HG03103 (cell line): ENCODE measurements around the gene RAB11A.
A peak's percentile ranks its signal among the peaks of the same experiment; 100 is the strongest.

Experiments used
- ATAC-seq: cut with Tn5 transposase; IDR thresholded peaks from one replicate; pipeline ENCODE4 v1.9.1; 2021; ENCODE audit warnings: low read depth; ENCODE audit not compliant: unreplicated experiment

Gene RAB11A

DNA sequence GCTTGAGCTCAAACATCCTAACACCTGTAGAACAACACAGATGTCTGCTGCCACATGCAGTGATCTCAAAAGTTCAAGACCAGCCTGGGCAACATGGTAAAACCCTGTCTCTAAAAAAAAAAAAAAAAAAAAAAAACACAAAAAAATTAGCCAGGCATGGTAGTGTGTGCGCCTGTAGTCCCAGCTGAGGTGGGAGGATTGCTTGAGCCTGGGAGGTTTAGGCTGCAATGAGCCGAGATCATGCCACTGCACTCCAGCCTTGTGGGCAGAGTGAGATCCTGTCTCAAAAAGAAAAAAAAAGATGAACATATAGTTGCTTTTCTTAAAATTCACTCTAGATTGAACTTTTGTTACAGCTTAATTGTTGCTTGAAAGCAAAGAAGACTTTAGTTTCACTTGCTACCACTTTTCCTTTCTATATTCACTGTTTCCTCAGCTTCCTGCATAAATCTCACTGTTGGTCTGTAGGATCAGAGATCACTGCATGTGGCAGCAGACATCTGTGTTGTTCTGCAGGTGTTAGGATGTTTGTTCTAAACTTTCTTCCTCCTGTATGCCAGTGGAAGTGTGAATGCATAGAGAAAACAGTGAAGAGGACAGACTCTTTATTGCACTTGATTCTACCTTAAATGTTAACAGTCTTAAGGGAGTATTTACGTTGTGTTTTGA is 12.6 kb downstream of the RAB11A start:
- ATAC-seq: no peak

DNA sequence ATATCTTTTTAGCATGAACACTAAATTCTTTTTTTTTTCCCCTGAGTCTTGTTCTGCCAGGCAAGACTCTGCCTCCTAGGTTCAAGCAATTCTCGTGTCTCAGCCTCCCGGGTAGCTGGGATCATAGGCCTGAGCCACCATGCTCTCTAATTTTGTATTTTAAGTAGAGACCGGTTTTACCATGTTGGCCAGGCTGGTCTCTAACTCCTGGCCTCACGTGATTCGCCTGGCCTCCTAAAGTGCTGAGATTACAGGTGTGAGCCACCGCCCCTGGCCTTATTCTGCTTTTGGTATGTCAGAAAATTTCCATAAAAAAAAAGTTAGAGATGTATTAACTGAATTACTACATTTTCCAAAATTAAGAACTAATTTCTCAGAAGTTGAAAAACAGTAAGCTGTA is 14.3 kb downstream of the RAB11A start:
- ATAC-seq: no peak

DNA sequence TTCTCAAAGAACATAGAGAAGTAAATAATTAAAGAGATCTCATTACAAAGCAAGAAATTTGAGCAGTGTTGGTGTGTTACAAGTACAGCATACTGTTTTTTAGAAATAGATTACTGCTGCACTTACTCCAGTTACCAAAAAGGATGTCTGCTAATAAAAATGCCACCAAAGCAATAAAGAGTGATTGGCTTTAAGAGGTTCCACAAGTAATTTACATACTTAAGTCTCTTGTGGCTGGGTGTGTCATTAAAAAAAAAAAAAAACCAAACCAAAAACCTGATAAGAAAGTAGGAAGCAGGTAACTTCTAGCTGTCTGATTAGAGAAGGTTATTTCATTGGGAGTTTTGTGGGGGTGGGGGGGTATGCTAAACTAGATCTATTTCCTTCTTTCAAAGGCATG is 15.2 kb downstream of the RAB11A start:
- ATAC-seq: no peak

DNA sequence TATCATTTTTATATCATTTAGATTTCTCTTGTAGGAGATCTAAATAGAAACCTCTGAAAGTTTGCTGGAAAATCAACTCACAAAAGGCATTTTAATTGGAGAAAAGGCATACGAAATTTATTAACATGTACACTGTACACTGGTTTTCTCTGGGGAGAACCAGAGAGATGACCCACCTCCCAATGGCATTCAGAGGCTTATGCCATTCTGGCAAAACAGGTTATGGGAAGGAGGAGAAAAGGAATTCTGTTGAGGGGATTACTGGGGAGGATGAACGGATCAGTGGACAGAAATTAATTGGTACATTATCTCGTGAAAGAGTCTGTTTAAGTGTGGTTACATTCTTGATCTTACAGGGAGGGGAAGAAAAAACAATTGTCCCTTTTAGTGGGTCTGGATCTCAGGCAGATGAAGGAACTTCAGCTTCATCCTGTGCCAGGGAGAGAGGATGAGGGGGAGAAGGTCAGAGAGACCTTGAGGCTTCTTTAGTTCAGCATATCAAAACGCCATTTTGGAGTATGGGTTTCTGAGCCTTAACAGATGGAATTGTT is 16.5 kb downstream of the RAB11A start:
- no peak for ATAC-seq

DNA sequence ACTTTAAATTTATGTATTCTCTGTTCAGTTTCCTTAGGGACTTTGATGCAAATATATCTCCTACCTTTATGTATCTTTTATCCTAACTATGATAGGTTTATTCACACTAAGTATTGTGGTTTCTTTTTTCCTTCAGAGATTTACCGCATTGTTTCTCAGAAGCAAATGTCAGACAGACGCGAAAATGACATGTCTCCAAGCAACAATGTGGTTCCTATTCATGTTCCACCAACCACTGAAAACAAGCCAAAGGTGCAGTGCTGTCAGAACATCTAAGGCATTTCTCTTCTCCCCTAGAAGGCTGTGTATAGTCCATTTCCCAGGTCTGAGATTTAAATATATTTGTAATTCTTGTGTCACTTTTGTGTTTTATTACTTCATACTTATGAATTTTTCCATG is 18.3 kb downstream of the RAB11A start:
- ATAC-seq: no peak

DNA sequence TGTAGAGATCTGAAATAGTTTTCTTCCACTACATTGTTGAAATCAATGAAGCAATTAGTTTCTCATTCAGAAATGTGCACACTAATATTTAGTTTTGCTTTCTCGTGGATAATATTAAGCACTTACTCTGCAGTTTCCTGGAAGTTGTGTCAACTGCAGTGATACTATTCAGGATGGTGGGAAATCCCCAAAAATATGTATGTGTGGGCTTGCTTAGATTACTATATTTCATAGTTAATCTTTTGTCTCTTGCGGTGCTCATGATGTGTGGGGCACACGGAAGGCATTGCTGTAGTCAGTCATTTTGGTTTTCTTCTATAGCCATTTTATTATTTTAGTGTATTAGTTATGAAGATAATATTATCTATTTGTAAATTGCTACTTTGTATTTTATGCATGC is 19.7 kb downstream of the RAB11A start:
- no peak for ATAC-seq

DNA sequence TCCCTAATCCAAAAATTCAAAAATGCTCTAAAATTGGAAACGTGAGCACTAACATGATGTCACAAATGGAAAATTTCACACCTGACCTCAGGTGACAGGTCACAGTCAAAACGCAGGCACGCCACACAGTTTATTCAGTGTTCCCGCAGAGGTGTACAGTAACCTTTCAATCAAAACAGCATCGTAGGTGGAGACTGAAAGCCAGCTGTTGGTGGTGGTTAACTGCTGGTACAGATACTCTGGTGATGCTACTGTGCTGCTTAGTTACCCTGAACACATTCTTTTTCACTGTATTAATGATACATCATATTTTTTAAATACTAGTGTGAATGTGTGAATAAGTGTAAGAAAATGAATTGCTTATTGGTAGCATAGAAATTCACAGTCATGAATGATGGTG is 23.8 kb downstream of the RAB11A start:
- no peak for ATAC-seq

DNA sequence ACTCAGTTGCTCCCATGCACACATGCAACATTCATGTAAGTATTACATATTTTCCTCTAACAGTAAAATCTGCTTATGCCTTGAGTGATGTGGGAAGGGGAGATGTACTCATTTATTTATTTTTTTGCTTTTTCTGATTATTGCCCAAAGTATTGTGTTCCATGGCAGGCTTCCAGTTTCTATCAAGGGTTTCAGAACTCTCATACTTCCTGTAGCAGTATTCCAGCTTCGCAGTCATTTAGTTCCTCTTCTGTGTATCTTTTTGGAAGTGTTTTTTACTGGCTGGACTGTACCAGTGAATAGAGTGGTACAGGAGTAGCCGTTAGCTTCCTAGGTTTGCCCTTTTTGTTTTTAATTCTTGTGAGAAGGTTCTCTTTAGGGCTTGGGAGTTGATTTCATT is 26.9 kb downstream of the RAB11A start:
- no peak for ATAC-seq

DNA sequence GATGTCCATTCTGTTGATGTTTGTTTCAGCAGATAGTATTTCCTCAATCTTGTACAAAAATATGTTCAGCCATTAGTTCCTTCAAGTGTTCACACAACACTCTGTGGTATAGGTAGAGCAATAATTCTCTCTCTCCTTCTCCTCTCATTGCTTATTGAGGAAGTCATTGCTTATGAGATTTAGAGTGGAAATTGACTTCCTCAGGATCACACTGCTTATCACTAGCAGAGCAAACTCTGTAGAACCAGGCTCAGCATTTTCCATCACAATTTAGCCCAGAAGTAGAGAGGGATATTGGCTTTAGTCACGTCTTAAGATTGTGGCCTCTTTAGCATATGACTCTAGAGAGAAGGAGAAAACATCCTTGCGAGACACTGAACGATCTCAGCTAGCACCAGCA is 31.2 kb downstream of the RAB11A start:
- no peak for ATAC-seq

DNA sequence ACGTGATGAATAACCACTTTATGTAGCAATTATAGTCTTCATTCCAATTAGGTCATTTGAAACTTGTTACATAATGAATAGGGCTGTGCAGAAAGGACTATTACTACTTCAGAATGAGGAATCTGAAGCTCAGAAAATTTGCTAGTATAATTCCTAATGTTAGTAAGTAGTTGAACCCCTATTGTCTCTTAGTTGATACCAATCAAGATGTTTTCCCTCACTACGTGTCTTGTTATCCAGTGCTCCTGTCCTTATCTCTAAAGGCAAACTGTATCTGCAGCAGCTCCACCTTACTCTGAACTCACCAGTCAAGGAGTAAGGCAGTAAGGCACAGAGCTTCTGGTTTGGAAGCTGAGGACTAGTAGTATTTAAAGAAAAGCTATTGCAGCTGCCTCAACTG is 32.0 kb downstream of the RAB11A start:
- no peak for ATAC-seq

DNA sequence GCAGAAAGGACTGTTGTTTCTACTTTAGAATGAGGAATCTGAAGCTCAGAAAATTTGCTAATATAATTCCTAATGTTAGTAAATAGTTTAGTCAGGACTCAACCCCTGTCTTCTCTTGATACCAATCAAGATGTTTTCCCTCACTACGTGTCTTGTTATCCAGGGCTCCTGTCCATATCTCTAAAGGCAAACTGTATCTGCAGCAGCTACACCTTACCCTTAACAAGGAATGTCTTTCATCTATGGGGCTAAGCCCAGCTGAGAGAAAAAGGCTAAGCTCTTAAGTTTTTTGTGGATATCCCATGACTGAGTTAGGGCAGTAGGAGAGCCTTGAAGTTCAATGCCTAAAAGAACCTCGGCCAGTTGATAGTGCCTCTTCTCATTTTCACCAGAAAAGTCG is 32.5 kb downstream of the RAB11A start:
- ATAC-seq: no peak

DNA sequence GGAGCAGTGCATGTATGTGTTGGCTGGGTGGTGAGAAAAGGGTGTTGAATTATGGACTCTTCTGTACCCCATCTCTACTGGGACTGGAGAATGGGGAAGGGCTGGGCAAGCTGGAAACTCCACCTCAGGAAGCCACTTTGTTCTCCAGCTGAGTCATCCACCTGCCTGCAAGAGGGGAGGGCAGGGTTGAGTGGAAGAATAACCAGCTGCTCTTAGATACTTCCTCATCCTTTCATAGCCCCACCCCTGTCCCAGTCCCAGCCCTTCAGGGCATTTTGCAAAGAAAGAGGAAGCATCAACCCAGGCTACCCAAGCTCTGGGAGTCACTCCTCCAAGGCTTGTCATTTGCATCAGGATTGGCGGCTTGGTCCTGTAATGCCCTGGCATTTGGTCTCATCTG is 33.1 kb downstream of the RAB11A start:
- peak; percentile 77 for ATAC-seq

DNA sequence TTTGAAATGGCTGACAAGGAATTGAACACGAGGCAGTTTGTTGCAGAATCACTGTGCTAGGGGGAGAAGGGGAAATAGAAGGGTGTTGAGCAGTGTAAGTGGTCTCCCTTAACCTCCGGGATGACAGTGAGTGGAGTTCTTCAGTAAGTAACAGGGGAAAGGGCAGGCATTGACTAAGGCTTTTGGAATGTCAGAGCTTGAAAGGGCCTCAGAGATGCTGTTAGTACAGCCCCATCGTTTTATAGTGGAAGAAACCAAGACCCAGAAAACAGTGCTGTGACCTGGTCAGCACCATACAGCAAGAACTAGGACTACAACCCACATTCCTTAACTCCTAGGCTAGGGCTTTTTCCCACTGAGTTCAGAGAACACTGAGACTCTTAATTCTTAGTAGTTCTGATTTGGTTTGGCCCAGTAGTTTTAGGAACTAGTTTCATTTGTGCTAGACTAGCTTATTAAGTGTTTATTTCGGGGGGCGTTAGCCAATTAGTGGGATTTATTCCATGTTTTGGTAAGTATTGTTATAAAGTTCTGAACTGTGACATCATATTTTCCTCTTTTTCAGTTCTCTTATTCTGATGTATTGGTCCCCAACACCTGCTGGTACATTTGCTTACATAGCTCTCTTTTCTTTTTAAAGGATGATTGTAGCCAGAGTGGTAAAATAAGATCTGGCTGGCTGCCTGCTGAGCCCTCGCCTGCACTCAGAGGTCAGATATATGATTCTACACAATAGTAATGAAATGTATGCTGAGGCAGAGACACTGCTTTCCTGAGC is 34.2 kb downstream of the RAB11A start:
- no peak for ATAC-seq

DNA sequence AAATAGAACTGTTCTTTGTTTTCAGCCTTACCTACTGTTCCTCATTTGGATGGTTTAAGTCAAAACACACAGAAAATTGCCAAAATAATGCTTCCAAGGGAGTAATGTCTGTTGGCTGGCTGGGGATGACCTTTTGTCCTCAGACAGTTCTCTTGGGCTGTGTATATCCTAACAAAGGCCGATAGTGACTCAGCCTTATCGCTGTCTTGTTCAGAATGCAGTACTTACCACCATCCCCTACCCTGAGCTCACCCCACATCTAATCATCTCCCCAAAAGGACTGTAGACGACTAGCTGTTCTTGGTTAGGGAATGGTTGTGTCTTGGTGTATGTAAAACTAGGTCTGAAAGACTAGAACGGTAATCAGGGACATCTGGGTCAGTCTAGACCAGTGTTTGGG is 35.0 kb downstream of the RAB11A start:
- no peak for ATAC-seq

DNA sequence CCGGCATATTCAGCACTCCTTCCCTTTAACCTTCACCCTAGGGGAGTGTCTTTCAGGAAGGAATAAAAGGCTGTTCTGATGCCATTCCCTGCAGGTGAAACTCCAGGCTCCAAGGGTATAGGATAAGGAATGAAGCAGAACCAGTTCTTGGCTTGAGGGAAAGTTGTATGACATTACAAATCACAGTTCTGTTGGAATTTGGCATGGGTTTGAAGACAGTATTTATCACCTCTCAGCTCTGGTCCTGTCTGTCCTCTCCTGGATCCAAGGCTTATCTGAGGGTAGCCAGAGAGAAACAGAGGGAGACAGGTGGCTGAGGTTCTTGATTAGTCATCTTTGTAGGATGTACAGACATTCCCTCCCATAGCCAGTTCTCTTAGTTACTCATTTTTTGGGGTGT is 37.1 kb downstream of the RAB11A start:
- ATAC-seq: no peak

DNA sequence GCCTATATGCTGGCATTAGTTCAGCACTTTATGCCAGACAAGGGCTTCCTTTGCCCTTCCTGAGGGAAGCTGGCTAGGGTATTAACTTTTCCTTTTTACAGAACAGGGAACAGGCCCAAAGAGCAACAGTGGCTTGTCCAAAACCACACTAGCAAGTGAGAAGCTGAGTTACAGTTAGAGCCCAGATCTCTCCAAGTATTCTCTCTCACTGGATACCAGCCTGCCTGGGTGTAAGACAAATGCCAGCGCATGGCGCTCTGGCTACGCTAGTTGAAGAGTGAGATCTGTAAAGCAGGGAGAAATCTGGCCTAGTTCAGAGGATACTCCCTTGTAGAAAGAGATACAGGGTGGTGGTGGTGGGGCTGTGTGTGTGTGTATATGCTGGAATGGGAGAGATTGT is 38.4 kb downstream of the RAB11A start:
- no peak for ATAC-seq

DNA sequence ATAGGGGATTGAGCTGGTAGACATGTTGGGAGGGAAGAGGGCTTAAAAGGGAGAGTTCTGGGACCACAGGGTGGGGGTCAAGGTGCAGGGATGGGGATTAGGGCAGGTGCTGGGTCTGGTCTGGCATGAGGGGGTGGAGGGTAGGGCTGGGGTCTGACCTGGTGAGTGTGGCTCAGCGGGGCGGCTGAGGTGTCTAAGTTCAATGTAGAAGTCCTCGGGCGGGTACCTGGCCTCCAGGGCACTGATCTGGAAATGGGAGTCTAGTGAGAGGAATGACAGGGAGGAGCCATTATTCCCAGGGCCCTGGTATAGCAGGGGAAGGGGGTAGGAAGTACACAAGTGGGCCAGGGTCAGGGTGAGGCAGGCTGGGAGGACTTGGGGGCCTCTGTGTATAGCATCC is 39.6 kb downstream of the RAB11A start:
- ATAC-seq: no peak

DNA sequence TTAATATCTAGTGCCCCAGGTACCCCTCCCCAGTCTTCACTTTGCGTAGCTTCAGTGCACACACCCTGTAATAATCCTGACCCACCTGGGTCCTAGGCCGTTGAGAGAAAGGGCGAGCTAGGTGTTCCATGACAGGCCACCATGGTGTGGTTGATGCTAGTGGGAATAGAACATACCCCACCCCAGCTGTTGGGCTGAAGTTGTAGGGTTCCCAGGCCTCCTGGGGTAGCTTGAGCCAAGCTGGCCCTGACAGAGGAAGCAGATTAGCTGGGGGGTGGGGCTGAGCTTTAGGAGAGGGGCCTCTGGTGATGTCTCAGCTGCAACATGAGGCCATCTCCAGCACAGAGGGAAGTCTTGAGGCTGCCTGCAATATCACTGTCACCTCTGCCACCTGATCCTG is 40.5 kb downstream of the RAB11A start:
- ATAC-seq: no peak

DNA sequence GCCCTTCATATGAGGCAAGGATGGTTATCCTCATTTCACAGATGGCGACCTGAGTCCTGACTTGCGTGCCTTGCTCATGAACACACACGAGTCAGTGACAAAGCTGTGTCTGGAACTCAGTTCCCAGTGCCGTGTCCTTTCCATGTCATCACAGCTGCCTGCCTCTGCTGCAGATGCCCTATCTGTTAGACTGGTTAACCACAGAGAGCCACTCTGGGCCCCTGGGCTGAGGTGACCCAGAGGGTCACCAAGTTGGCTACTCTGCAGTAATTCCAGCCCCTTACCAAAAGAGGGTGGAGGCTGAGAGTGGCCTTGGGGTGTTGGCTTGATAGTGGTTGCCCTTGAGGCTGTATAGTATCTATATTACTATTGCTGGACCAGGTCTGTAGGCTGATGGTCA is 41.0 kb downstream of the RAB11A start:
- no peak for ATAC-seq

DNA sequence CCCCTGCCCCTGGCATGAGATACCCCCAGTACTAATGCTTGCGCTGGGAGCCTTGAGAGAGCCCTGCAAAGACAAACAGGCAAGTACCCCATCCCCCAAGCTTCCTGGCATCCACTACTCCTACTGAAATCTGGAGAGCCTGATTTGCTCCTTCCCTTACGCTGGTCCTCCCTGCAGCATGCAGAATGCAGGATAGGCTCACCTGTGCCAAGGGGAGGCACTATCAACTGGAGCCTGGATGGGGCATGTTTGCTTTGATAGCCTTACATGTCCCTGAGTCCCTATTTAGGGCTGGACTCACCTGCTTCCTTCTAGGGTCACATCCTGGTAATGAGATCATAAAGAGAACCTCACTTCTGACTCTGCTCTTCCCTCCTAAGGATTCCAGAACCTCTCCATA is 42.9 kb downstream of the RAB11A start:
- ATAC-seq: no peak

DNA sequence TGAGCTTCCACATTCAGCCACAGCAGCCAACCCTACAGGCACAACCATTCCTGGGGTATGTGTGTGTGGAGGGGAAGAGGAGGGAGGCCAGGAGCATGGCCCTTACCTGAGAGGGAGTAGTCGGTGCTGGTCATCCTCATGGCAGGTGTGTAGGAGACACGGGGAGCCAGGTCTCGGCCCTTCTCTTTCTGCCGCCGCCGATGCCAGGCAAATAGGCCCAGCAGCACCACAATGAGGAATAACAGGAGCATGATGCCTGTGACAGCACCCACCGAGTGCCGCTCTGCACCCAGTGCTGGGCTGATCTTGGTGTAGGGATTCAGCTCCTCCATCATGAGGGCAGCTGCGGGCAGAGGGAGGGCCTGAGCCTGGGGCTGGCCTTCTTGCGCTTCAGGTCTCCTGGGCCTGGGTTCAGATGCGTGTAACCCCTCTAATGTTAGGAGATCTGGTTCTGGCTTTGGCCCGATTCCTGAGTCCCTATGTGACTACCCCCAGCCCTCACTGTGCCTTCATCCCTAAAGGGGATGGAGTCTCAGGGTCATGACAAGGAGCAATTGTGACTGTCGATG is 44.4 kb downstream of the RAB11A start:
- ATAC-seq: no peak

DNA sequence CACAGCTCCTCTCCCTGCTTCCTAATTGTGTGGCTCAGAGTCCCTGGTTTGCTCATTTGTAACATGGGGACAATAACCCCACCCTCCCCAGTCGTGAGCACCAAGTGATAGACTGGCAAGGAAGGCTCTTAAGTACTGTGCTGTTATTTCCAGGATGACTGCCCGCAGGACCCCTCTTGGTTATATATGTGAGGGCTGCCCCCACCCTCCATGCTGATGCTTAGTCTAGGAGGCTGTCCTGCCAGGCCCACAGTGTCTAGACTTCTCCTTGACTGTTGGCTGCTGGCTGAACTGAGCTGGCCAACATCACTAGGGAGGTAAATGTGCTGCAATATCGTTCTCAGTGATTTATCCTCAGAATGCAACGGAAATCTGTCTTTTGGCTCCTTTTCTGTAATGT is 45.1 kb downstream of the RAB11A start:
- no peak for ATAC-seq
